Stimulated activated CD8-positive, alpha-beta memory T cell treated with anti-CD3 and anti-CD28 coated beads, Interleukin-7, amount 100 ng/mL, for 24 hours (primary cell): ENCODE measurements around the gene KPRP.

Experiments
- DNase-seq: peaks from one replicate; pipeline ENCODE4 v3.0.0-alpha.2; 2020; ENCODE audit warnings: low read depth

The KPRP gene

DNA sequence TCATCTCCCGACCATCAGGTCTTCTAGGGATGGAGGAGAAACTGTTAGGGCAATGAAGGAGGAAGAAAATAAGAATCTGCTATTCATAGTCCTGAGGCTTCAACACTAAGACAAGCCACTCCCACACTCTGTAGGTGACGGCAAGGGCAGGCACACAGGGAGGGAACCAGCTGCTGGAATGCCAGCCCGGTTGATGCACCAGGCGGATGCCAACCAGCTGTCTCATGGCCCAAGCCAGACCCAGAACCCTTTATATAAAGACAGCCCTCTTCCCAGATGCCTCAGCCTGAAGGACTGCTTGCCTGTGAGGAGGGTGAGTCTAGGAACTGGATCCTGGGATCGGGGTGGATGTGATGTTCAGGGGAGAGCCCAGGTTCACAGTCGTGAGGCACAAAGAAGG is at the start of gene KPRP:
Gene KPRP, plus strand, starts transcription at position 279 of the 400 bp plus-strand sequence. CDS start 1,564 bp downstream, outside the sequence.
- DNase-seq, result no peak

DNA sequence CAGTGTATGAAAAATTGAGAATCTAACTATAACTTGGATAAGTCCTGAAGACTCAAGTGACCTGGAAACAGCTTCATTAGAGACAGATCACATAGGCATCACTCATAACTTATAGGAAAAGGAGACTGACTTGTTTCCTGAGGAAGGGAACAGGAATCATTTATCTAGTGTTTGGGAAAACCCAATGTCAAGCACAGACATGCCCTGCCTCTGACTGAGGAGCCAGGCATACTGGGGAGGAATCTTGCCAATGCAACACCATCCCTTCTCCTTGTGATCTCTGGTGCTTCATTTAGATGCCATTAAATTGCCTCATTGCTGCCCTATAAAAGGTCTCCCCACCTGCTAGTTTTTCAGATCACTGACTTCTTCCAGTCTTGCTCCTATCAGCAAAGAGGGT is 39.6 kb upstream of the KPRP start:
- DNase-seq, result no peak

DNA sequence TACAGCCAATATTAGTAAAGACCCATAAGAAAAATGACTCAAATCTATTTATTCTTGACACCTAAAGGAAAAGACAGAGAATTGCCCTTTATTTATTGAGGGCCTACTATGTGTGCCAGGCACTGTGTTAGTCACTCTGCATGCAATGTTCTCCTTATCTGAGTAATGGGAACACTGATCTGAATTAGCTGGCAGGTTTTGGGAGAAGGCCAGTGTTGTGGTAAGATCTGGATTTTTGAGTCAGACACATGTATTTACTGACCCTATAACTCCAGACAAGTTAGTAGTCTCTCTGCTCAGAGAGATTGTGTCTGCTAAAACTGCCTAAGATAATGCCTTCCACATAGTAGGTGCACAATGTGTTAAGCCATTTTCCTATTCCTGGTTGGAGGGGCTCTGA is 32.6 kb upstream of the KPRP start:
- no peak for DNase-seq

DNA sequence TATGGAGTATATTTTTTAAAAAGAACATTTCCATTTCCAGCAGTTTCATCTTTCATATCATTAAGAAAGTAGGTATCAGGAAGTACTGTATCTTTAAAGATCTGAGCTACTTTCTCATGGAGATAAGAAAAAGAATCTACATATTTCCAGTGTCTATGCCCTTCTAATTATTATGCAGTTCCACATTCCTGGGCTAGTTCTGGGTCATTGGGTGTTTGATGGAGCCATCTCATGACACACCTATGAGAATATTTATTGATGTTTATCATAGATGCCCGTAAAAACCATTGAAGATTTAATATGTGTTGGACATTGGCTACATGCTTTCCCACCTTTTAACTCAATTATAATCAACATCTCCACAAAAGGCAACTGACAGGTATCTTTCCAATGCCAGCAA is 28.8 kb upstream of the KPRP start:
- DNase-seq, result no peak

GRCh38 chr1:152735648-152736047 is 22.2 kb upstream of the KPRP start:
- DNase-seq, result no peak

DNA sequence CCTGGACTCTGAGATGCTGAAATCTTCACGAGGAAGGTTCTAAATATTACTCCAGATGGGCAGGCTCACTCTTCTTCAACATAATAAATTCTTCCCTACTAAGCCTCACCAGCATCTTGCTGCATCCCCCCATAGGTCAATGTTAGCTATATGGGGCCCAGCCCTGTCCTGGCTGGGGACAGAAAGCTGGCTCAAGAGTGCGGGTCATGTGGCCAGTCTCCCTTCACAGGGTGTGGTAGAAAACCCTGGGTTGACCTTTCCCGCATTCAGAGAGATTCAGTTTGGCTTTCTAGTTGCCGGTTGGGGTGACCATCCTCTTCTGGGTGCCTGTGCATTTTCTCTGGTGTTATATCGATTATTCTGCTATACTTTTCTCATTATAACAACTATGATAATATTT is 19.8 kb upstream of the KPRP start:
- no peak for DNase-seq

- no peak for DNase-seq
Measured at GRCh38 chr1:152739841-152740240, 18.0 kb upstream of the KPRP start.

DNA sequence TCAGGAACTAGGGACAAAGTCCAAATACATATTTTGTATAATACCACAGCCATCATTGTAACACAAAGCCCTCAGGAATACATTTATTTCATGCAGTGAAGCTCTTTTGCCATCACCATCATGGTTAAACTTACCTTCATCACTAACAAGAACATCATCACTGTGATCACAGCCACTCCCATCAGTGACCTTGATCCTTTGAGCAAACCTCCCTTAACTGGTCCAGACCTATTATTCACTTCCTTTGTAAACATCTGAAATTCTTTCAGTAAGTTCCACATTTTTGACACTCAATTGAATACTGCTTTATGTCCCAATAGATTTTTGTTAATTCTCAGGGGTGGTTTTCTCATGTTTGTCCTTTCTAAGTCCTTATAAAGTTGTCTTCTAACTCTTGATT is 16.2 kb upstream of the KPRP start:
- DNase-seq, result no peak

DNA sequence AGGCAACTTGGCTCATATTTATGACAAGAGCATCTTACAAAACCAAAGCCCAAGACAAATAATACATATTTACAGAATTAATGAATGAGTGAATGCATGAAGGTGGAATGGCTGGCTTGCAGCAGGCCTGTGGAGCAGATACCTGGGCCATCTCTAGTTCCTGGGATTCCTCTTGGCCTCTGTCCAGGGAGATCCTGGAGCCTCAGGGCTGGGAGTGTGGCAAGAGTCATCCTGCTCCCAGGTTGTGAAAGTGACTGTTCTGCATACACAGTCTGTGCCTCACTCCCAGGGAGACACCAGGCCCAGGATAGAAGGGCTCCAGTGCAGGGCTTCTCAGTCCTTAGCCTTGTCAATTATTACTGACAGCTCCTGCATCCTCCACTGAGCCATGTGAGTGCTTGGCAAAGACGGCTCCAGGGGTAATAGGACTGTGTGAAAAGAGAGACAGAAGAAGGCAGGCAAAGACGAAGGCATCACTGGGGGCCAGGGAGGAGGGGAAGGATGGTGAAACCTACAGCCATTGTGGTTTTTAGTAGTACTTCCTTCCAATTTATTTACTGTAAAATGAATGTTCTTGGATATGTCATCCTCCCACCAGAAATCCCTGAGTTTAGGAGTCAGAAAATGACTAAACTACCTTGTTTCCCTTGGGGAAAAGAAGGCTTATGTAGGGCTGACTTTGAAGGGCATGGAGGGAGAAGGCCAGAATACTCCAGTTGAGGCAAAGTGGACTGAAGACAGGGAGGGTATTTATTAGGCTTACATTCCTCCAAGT is 14.3 kb upstream of the KPRP start:
- no peak for DNase-seq

- DNase-seq, result no peak
Measured at GRCh38 chr1:152745289-152745704, 12.5 kb upstream of the KPRP start.

GRCh38 chr1:152745765-152746444 is 11.9 kb upstream of the KPRP start:
- DNase-seq, result no peak

- DNase-seq, result no peak
Measured at GRCh38 chr1:152747831-152748230, 10.0 kb upstream of the KPRP start.

GRCh38 chr1:152752225-152752624 is 5.6 kb upstream of the KPRP start:
- DNase-seq, result no peak

DNA sequence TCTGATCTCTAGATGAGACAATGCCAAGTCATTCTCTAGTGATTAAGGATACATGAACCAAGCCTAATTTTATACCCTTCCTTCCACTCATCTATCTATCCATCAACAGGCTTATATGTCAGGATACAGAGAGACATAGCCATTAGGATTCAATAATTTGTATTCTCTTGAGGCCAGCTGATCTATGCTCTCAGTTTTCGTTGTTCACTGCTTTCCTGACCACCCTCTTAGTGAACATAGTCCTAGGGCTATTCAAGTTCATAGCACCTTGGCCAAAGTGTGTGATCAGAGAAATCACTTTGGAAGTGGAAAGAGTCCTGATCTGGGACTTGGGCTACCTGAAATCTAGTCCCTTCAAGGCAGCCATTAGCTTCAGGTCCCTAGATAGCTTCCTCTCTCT is 4.2 kb upstream of the KPRP start:
- no peak for DNase-seq

DNA sequence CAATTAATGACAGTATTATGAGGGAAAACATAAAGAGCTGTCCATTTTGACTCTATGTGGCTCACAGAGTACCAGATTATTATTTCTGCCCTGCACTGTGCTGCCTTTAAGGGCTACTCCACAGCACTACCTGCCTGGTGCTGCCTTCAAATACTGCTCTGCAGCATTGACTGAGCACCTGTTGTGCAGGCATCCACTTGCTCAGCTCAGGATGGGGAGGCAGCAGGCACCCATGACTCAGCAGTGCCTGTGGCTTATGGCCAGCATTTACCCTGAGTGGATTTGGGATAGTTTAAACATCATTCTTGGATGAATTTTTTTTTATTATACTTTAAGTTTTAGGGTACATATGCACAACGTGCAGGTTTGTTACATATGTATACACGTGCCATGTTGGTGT is 953 bp upstream of the KPRP start:
- DNase-seq, result no peak

DNA sequence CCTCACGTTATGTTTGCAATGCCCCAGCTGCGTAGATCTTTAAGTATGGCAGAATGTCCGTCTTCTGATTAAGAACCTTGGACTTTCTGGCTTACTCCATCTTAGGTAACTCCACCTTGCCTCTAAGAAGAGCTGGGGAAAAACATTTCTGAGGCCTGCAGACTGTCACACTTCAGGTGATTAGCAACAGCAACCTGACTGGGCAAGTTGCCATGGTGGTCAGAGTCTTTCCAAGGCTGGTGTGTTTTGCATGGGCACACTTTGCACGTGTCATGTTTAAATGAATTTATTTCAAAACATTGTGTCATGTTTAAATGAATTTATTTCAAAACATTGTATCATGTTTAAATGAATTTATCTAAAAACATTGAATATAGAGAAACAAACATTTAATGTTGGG is 811 bp downstream of the KPRP start:
- DNase-seq, result no peak

DNA sequence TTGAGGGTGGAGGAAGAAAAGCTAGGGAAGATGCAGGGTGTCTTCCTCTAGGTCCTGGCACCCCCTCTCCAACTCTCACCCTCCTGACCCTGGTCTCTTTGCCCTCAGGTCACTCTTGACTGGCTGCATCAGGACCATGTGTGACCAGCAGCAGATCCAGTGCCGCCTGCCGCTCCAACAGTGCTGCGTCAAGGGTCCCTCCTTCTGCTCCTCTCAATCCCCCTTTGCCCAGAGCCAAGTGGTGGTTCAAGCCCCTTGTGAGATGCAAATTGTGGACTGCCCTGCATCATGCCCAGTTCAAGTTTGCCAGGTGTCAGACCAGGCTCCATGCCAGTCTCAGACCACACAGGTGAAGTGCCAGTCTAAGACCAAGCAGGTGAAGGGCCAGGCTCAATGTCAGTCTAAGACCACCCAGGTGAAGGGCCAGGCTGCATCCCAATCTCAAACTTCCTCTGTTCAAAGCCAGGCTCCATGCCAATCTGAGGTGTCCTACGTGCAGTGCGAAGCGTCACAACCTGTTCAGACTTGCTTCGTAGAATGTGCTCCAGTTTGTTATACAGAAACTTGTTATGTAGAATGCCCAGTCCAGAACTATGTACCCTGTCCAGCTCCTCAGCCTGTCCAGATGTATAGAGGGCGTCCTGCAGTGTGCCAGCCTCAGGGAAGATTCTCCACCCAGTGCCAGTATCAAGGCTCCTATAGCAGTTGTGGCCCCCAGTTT is 1.8 kb downstream of the KPRP start:
- no peak for DNase-seq

GRCh38 chr1:152760551-152761190 is 2.8 kb downstream of the KPRP start:
- no peak for DNase-seq

DNA sequence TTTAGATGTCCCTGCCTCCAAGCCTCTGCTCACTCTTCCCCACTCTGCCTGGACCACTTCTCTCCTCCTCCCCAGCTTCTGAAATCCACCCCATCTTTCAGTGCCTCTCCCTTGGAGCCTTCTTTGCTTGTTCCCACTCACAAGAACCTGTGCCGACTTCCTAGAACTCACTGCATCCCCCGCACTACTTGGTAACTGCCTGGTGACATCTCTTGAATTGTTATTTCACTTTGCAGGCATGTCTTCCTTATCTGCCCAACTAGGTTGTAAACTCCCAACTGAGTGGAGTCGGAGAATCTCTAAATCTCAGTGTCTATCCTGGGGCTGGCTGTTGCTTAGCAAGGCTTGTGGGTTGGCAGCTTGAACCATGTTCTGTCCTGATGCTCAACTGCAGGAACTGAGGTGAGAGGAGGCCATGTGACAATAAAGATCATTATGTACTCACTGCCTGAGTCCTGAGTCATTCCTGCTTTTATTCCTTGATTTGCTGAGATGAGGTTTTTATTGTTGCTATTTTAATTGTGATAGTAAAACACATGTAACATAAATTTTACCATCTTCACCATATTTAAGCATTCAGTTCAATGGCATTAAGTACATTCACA is 3.9 kb downstream of the KPRP start:
- DNase-seq, result no peak

- no peak for DNase-seq
Measured at GRCh38 chr1:152768847-152769533, 11.2 kb downstream of the KPRP start.

DNA sequence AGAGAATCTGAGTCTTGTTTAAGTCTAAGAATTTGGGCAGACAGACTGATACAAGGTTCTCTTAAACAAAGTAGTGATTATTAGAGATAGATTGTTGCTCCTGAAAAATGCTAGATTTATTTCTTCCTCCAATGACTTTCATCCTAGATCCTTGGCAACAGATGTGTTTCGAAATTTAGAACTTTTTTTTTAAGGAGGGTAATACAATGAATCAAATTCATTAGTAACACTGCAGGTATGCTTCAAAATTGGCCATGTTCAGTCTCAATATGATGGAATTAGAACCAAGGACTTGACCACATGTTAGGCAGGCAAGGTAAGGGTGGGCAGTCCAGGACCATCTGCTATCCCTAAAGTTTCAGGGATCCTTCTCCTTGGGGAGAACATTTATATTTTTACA is 12.6 kb downstream of the KPRP start:
- DNase-seq, result no peak

- no peak for DNase-seq
Measured at GRCh38 chr1:152774875-152775274, 17.1 kb downstream of the KPRP start, which contains the start of gene LCE1F. Gene LCE1F (plus strand): TSS chr1:152775140. CDS start chr1:152776372, 1,232 bp downstream.
